B cell (primary cell): ENCODE measurements around the gene SYT2.

ENCODE experiments used
- EZH2 ChIP-seq: IDR thresholded peaks from 2 replicates; pipeline ENCODE4 v1.6.1; 2012; ENCODE audit warnings: borderline replicate concordance, low read depth, mild to moderate bottlenecking, moderate library complexity, low read length; ENCODE audit not compliant: insufficient read depth, poor library complexity, severe bottlenecking
- TF ChIP-seq, protein P1 (sequence below): fragments of 200-600 bp; IDR thresholded peaks from one replicate; pipeline ENCODE4 v1.8.0; 2022; ENCODE audit warnings: antibody characterized with exemption, mild to moderate bottlenecking

DNA sequence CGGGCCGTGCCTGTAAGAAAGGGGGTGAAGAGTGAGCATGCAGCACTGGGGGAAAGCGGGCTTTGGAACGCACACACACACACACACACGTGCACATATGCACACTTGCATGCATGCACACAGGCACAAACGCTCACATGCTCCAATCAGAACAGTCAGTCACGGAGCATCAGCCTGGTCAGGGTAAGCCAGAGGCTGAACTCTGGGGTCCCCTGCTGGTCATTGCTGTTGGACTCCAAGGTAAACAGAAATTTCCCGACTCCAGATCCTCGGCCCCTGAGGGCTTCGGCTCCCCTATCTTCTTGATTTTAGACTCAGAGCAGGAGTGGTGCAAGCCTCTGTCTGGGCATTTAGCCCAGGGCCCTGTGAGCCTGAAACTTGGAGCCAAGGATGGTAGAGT is 54.2 kb downstream of the SYT2 start:
- TF ChIP-seq, protein P1, sequence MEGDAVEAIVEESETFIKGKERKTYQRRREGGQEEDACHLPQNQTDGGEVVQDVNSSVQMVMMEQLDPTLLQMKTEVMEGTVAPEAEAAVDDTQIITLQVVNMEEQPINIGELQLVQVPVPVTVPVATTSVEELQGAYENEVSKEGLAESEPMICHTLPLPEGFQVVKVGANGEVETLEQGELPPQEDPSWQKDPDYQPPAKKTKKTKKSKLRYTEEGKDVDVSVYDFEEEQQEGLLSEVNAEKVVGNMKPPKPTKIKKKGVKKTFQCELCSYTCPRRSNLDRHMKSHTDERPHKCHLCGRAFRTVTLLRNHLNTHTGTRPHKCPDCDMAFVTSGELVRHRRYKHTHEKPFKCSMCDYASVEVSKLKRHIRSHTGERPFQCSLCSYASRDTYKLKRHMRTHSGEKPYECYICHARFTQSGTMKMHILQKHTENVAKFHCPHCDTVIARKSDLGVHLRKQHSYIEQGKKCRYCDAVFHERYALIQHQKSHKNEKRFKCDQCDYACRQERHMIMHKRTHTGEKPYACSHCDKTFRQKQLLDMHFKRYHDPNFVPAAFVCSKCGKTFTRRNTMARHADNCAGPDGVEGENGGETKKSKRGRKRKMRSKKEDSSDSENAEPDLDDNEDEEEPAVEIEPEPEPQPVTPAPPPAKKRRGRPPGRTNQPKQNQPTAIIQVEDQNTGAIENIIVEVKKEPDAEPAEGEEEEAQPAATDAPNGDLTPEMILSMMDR, result no peak
- no peak for TF ChIP-seq EZH2
